ENCODE measurements around the gene GSTT2.

- TF ChIP-seq MAX (CRISPR knock-in tag; IDR thresholded peaks at IDR 0.05) (no peak), FOXA1 (IDR thresholded peaks at IDR 0.05; ENCODE audit: borderline replicate concordance) (no peak), CREB1 (IDR thresholded peaks at IDR 0.05) (no peak), CREB1 (CRISPR knock-in tag; IDR thresholded peaks at IDR 0.05) (no peak)
Measured at GRCh38 chr22:23939017-23939357, 40.9 kb upstream of the GSTT2 start.

All from K562 (cell line).